ENCODE data around the gene PLEKHA6.

- TF ChIP-seq CTCF (IDR thresholded peaks at IDR 0.05; ENCODE audit: poor library complexity, severe bottlenecking) (no peak), REST (IDR thresholded peaks at IDR 0.05; ENCODE audit: borderline replicate concordance) (no peak), TAF1 (IDR thresholded peaks at IDR 0.05; ENCODE audit: low read depth) (no peak)
These were observed 73.4 kb downstream of the PLEKHA6 start for GRCh38 chr1:204286315-204286714.

Measured in neural cell (in vitro differentiated cells).